GM12875 (cell line): Measurements from ENCODE around the gene ANKEF1.

Source experiments
- H3K4me3 ChIP-seq: one replicate; pipeline ENCODE4 v1.5.1; 2011; ENCODE audit warnings: low read depth, low read length, control low read depth
- TF ChIP-seq, protein P1 (sequence below): IDR thresholded peaks from 2 replicates; pipeline ENCODE4 v1.5.1; 2011; ENCODE audit warnings: low read depth, mild to moderate bottlenecking, control low read depth, inconsistent platforms, low read length, moderate library complexity, borderline replicate concordance; ENCODE audit not compliant: insufficient read depth

Gene ANKEF1

DNA sequence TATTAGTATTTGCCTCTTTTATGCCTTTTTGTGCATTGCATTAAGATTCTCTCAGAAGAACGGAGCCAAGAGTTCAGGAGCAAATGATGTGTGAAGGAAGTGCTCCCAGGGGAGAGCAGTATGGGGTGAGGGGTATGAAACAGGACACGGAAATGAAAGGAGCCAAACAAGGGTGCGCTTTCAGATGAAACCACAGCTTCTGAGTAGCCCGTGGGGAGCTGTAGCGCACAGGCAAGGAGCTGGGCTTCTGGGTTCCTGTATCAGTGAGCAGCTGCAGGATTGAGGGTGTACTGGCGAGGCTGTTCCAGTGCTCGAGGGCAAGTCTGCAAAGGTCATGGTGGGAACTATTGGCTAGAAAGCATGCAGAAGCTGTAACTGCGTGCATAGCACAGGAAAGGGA is 25.4 kb downstream of the ANKEF1 start:
- H3K4me3 ChIP-seq: no peak overlapping the region
- TF ChIP-seq, protein P1, sequence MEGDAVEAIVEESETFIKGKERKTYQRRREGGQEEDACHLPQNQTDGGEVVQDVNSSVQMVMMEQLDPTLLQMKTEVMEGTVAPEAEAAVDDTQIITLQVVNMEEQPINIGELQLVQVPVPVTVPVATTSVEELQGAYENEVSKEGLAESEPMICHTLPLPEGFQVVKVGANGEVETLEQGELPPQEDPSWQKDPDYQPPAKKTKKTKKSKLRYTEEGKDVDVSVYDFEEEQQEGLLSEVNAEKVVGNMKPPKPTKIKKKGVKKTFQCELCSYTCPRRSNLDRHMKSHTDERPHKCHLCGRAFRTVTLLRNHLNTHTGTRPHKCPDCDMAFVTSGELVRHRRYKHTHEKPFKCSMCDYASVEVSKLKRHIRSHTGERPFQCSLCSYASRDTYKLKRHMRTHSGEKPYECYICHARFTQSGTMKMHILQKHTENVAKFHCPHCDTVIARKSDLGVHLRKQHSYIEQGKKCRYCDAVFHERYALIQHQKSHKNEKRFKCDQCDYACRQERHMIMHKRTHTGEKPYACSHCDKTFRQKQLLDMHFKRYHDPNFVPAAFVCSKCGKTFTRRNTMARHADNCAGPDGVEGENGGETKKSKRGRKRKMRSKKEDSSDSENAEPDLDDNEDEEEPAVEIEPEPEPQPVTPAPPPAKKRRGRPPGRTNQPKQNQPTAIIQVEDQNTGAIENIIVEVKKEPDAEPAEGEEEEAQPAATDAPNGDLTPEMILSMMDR: no peak

DNA sequence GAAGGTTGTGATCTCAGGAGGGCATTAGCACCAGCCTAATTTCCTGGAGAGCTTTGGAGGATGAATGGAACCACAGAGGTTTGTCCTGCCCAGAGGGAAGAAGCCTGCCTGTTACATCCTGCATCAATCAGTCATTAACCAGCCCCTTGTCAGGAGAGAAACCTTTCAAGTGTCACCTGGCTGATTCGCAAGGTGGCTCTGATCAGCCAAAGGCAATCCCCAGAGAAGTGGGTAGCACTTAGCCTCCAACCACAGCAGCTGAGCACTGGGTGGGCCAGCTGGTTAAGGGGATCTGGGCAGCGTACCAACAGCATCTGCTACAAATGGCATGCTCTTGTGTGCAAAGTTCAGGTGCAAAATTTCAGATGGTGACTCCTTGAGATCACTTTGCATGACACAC is 26.9 kb downstream of the ANKEF1 start:
- TF ChIP-seq, protein P1: no peak
- no peak overlapping the region for H3K4me3 ChIP-seq

DNA sequence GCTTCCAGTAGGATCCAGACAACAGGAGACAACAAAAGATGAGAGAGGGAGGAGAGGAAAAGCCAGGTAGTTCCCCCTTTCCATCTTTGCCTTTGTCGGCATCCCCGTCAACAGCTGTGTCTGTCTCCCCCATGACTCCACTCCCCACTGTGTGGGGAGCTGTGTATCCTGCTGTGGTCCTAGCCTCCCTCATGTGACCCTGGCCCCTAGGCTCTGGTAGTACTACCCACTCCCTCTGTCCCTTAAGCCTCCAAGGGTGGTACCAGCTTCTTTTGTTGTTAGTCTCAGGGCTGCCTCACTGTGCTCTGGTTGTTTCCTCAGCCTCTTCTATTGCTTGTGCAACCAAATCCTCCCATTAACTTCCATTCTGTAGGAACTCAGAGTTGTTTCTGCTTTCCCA is 28.7 kb downstream of the ANKEF1 start:
- TF ChIP-seq, protein P1: no peak
- no peak overlapping the region for H3K4me3 ChIP-seq

DNA sequence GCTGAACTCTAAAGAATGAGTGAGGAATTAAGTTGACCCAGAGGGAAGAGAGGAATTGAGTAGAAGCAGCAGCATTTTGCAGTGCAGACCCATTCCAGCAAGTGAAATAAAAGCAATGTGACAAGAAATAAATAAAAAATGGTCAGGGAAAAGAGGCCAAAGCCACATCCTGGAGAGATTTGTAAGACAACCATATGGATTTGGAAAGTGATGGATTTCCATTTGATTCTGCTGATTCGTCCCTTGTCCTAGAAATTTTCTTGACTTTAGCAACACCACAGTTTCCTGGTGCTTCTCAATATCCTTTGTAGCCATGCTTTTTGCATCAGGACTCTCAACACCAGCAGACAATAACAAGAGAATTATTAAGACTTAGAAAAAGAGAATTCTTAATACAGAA is 29.8 kb downstream of the ANKEF1 start:
- H3K4me3 ChIP-seq: no peak overlapping the region
- TF ChIP-seq, protein P1: no peak

DNA sequence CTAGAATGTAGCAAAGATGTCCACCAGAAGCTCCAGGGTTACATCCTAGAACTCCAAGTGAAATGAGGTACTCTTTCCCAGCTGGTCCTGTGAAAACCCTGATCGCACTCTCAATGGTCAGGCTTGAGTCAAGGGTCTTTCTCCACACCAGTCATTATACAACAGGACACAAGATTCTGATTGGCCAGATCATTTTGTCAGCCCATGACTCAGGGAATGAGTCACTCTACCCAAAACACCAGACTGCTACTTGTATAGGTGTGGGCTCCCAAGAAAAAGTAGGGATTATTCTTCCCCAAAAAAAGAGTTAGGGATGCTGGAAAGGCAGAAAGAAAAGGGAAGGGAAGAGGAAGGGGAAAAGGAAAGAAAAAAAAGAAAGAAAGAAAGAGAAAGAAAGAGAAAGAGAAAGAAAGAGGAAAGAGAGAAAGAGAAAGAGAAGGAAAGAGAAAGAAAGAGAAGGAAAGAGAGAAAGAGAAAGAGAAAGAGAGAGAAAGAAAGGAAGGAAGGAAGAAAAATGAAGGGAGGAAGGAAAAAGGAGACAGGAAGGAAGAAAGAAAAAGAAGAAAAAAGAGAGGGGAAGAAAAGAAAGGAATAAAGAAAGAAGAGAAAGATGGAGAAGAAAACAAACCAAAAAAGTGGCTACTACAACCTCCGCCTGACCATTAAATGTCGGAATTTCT is 30.5 kb downstream of the ANKEF1 start:
- H3K4me3 ChIP-seq: no peak overlapping the region
- TF ChIP-seq, protein P1: no peak

DNA sequence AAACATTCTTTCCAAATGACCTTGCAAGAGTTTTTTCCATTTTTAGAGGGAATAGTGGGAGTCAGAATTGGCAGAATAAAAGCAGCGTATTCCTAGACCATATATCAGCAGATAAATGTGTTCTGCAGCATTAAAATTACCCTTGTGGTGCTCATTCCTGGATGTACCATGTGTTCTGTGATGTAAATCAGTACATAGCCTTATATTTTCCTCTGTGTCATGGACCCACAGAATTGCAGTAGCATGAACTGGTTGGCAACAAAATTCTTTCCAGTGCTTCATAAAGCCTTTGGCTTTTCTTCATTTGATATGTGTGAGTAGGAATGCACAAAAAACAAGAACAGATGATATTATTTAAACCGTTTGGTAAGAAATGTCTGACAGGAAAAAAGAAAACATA is 32.5 kb downstream of the ANKEF1 start:
- H3K4me3 ChIP-seq: no peak overlapping the region
- TF ChIP-seq, protein P1: no peak

DNA sequence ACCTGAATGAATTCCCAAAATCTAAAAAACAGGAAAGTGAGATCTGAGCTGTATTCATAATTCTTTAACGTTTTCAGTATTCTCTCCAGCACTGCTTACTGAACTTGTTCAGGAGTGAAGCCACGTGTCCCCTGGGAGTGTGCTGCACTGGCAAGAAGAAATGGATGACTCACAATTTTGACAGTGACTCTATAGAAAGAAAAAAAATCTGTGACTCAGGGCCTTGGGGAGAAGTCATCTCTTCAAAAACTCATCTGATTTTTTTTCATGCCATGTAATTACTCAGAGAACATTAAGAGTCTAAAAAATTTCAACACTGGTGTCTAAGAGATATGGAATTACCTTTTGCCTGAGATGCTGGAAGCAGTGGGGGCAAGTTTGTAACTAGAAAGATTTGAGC is 39.7 kb downstream of the ANKEF1 start:
- TF ChIP-seq, protein P1: no peak
- no peak overlapping the region for H3K4me3 ChIP-seq
